Progenitor cell of endocrine pancreas (in vitro differentiated cells): ENCODE measurements around the gene CDK14. TPM values are rescaled to one million over a fixed set of nuclear protein-coding genes. Genes with fewer than 3 reads are reported as not detected.

Source experiments
- DNase-seq: peaks from one replicate; pipeline ENCODE4 v3.0.0; 2021; ENCODE audit warnings: low spot score; ENCODE audit not compliant: unreplicated experiment
- H3K27ac Mint-ChIP-seq: 2 replicates; pipeline ENCODE4 v1.8.0; 2021; ENCODE audit warnings: mild to moderate bottlenecking, moderate library complexity, mixed read lengths
- H3K27me3 Mint-ChIP-seq: 2 replicates; pipeline ENCODE4 v1.8.0; 2021; ENCODE audit warnings: mixed read lengths
- H3K36me3 Mint-ChIP-seq: 2 replicates; pipeline ENCODE4 v1.8.0; 2022; ENCODE audit warnings: mixed read lengths; ENCODE audit not compliant: insufficient read depth
- H3K4me1 Mint-ChIP-seq: 2 replicates; pipeline ENCODE4 v1.8.0; 2021; ENCODE audit warnings: low read depth, mixed read lengths
- H3K4me3 Mint-ChIP-seq: 2 replicates; pipeline ENCODE4 v1.8.0; 2021; ENCODE audit warnings: low read depth, mild to moderate bottlenecking, moderate library complexity, mixed read lengths
- H3K9me3 Mint-ChIP-seq: 2 replicates; pipeline ENCODE4 v1.8.0; 2021; ENCODE audit warnings: low read depth, mixed read lengths
- total RNA-seq: library from RNA; stranded (reverse); gene quantifications from 2 replicates; pipeline ENCODE4 v1.2.1, GENCODE V29; 2021
- TF ChIP-seq, protein P1 (sequence below): fragments of 200-600 bp; sonication (generic); IDR thresholded peaks from one replicate; pipeline ENCODE4 v1.5.0; 2021; ENCODE audit warnings: antibody characterized with exemption, mild to moderate bottlenecking; ENCODE audit not compliant: unreplicated experiment

CDK14 gene
- total RNA-seq, 1 donor from 2014 or later = 117 TPM

- Mint-ChIP-seq H3K4me3 (no peak overlapping the region), H3K9me3 (no peaks in the 10 kb centered on the region), H3K4me1 (peaks cover 16% of the 10 kb centered on the region), H3K36me3 (peaks cover 3% of the 10 kb centered on the region), H3K27me3 (no peaks in the 10 kb centered on the region), H3K27ac (no peak overlapping the region)
- TF ChIP-seq, protein P1, sequence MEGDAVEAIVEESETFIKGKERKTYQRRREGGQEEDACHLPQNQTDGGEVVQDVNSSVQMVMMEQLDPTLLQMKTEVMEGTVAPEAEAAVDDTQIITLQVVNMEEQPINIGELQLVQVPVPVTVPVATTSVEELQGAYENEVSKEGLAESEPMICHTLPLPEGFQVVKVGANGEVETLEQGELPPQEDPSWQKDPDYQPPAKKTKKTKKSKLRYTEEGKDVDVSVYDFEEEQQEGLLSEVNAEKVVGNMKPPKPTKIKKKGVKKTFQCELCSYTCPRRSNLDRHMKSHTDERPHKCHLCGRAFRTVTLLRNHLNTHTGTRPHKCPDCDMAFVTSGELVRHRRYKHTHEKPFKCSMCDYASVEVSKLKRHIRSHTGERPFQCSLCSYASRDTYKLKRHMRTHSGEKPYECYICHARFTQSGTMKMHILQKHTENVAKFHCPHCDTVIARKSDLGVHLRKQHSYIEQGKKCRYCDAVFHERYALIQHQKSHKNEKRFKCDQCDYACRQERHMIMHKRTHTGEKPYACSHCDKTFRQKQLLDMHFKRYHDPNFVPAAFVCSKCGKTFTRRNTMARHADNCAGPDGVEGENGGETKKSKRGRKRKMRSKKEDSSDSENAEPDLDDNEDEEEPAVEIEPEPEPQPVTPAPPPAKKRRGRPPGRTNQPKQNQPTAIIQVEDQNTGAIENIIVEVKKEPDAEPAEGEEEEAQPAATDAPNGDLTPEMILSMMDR = no peak
- DNase-seq = no peak
Observed at GRCh38 chr7:91140286-91140685, 544.2 kb downstream of the CDK14 start.

DNA sequence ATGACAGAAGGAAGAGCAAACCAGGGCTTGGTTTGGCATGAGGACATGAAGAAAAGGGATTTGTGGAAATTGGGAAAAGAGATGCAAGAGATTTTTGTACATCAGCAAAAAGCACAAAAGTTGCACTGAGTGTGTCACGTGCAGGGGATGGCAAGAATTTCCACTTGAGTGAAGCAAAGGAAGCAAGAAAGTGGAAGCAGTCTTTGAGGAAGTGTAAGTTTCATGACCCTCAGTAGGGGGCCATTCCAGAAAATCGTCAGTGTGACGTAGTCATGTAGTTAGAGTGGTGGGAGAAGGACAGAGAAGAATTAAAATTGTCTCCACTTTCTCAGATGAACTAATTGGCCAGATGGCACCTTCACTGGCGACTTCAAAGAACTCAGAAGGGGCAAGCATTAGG is 544.9 kb downstream of the CDK14 start:
- no peak for DNase-seq
- H3K4me1 Mint-ChIP-seq = peaks cover 18% of the 10 kb centered on the region
- H3K9me3 Mint-ChIP-seq = no peaks in the 10 kb centered on the region
- TF ChIP-seq, protein P1 = no peak
- no peaks in the 10 kb centered on the region for H3K27me3 Mint-ChIP-seq
- H3K4me3 Mint-ChIP-seq = no peak overlapping the region
- H3K27ac Mint-ChIP-seq = no peak overlapping the region
- peaks cover 3% of the 10 kb centered on the region for H3K36me3 Mint-ChIP-seq

DNA sequence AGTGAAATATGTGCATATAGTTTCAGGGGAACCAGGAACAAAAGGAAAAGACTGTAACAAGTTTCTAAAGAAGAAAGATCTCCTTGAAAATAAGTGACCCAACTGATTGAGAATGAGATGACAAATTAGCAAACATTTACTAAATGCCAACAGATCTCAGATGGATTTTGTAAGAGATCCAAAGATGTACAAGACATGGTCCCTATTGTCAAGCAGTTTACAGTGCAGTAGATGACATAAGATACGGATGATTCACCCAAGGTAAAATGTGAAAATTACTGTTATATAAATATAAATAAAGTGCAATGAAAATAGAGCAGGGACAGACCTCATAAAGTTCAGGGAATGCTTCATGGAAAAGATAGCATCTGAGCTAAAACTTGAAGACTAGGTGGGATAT is 546.6 kb downstream of the CDK14 start:
- no peak overlapping the region for H3K27ac Mint-ChIP-seq
- TF ChIP-seq, protein P1 = no peak
- no peaks in the 10 kb centered on the region for H3K27me3 Mint-ChIP-seq
- H3K36me3 Mint-ChIP-seq = peaks cover 3% of the 10 kb centered on the region
- DNase-seq = no peak
- peaks cover 15% of the 10 kb centered on the region for H3K4me1 Mint-ChIP-seq
- H3K9me3 Mint-ChIP-seq = no peaks in the 10 kb centered on the region
- no peak overlapping the region for H3K4me3 Mint-ChIP-seq

DNA sequence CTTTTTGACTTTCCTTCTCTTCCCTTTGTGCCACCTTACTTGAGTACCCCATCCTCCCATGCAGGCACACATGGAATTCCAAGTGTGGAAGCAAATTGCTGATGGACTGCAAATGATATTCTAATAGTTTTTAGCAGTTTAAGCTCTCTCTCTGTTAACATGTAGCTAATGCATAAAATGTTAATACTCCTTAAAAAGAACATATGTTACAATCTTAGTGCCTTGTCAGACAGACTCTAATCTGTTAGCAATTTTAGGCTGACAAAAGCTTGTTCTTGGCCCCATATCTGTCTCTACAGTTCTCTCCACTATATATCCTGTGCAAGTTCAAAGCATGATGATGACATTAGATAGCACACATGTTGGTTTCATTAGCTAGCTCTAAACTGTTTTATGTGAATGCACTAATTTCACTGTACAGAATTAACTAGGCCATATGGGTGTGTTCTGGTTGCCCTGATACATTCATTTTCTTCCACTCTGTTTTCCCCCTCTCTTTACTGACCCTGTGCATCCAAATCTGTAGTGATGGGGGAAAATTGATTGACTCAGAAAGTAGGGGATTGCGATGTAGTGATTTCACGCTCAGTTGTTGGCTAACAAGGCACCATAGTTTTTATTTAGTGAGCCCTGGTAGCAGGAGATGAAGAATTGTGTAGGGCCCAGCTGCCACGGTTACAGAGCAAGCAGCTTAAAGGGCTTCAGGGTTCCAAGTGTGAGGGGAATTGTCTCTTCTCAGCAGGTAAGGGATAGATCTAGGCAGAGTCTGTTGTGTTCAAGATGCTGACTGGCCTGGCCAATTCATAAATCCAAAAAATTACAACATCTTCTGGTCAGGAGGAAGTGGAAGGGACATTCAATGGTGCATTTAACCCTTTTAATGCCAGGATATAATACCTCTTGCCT is 553.5 kb downstream of the CDK14 start:
- Mint-ChIP-seq H3K27me3 (no peaks in the 10 kb centered on the region), H3K27ac (no peak overlapping the region), H3K4me3 (no peak overlapping the region), H3K36me3 (peaks cover 3% of the 10 kb centered on the region), H3K9me3 (no peaks in the 10 kb centered on the region), H3K4me1 (peaks cover 8% of the 10 kb centered on the region)
- DNase-seq = no peak
- TF ChIP-seq, protein P1 = no peak

DNA sequence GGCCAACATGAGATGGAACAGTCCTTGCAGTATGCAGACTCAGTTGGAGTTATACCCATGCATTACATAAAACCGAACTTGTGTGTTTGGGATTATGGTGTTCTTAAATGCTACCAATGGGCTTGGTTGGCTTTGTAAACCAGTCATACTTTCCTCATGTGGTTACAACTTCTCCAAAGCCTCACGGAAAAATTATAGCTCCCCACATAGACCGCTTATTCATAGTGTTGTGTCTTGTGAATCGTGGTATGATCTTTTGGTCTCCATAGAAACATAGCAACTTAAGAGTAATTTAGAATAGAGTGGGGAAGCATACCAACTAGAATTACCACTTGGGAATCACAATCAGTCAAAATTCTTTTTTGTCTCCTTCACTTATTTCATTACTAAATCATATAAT is 555.8 kb downstream of the CDK14 start:
- Mint-ChIP-seq H3K9me3 (no peaks in the 10 kb centered on the region), H3K4me3 (no peak overlapping the region), H3K27me3 (no peaks in the 10 kb centered on the region), H3K36me3 (peaks cover 3% of the 10 kb centered on the region), H3K27ac (no peak overlapping the region), H3K4me1 (peaks cover 3% of the 10 kb centered on the region)
- no peak for DNase-seq
- TF ChIP-seq, protein P1 = no peak
